Lower lobe of right lung (tissue), 2 donors: ENCODE data around the gene CYTH4. TPM values are rescaled to one million over a fixed set of nuclear protein-coding genes. Genes with fewer than 3 reads are reported as not detected.

Experiments used
- ATAC-seq, 2 donors: fragments of 200-7000 bp; cut with Tn5 transposase; one replicate each; pipeline ENCODE4 v1.9.1; 2020 to 2022; ENCODE audit warnings: mild to moderate bottlenecking in 2 of 2, moderate library complexity in 2 of 2
- DNase-seq: peaks from one replicate; pipeline ENCODE4 v3.0.0-alpha.2; 2020
- H3K27ac ChIP-seq: fragments of 200-600 bp; one replicate; pipeline ENCODE4 v1.8.0; 2022
- H3K27me3 ChIP-seq: fragments of 200-600 bp; one replicate; pipeline ENCODE4 v1.8.0; 2022; ENCODE audit warnings: low read depth
- H3K36me3 ChIP-seq: fragments of 200-600 bp; one replicate; pipeline ENCODE4 v1.8.0; 2022; ENCODE audit warnings: mild to moderate bottlenecking
- H3K4me1 ChIP-seq: fragments of 200-600 bp; one replicate; pipeline ENCODE4 v1.8.0; 2022
- H3K4me3 ChIP-seq: fragments of 200-600 bp; one replicate; pipeline ENCODE4 v1.8.0; 2022; ENCODE audit warnings: mild to moderate bottlenecking
- H3K9me3 ChIP-seq: fragments of 200-600 bp; one replicate; pipeline ENCODE4 v1.8.0; 2022
- CTCF ChIP-seq: fragments of 200-600 bp; IDR thresholded peaks from one replicate; pipeline ENCODE4 v1.8.0; 2022; ENCODE audit warnings: antibody characterized with exemption, mild to moderate bottlenecking
- intact Hi-C: fragments of 100-400 bp; cut with DNase I; formaldehyde crosslinking; loops from one replicate; pipeline ENCODE4 v1.11.0; 2022
- total RNA-seq: library from RNA; stranded (reverse); fragmentation: NEBNext Ultra II Directional; extraction: Animal tissue kit (Norgen Biotek cat#: 25700); gene quantifications from one replicate; pipeline ENCODE4 v1.2.1, GENCODE V29; 2021
- donor health status: DM: no; HTN: yes; CAD: no; lungs with severe emphysema.

CYTH4 gene
- total RNA-seq, 1 donor from 2014 or later: 45.4 TPM

- TF ChIP-seq CTCF: no peak
- Histone ChIP-seq H3K27me3 (no peaks in the 10 kb centered on the region), H3K4me3 (no peak overlapping the region), H3K9me3 (no peaks in the 10 kb centered on the region), H3K36me3 (peaks cover 25% of the 10 kb centered on the region), H3K27ac (peak overlapping the region; percentile 38), H3K4me1 (peaks cover 57% of the 10 kb centered on the region)
- DNase-seq: no peak
- ATAC-seq: peak; percentile 25 to 49
- intact Hi-C loops: no loop called here
These were observed 18.3 kb downstream of the CYTH4 start for GRCh38 chr22:37300551-37301017.

- DNase-seq (no peak), ATAC-seq (no peak)
- H3K9me3 ChIP-seq: no peaks in the 10 kb centered on the region
- peaks cover 21% of the 10 kb centered on the region for H3K36me3 ChIP-seq
- TF ChIP-seq CTCF: no peak
- H3K27me3 ChIP-seq: no peaks in the 10 kb centered on the region
- no peak overlapping the region for H3K4me3 ChIP-seq
- peaks cover 64% of the 10 kb centered on the region for H3K4me1 ChIP-seq
- intact Hi-C loops: no loop called here
- H3K27ac ChIP-seq: peak overlapping the region; percentile 38
These were observed 19.0 kb downstream of the CYTH4 start for GRCh38 chr22:37301144-37301830.

GRCh38 chr22:37302674-37303555 is 20.6 kb downstream of the CYTH4 start:
- H3K27ac ChIP-seq: no peak overlapping the region
- DNase-seq: no peak
- H3K4me1 ChIP-seq: peaks cover 73% of the 10 kb centered on the region
- H3K27me3 ChIP-seq: no peaks in the 10 kb centered on the region
- H3K4me3 ChIP-seq: no peak overlapping the region
- TF ChIP-seq CTCF: no peak
- peaks cover 6% of the 10 kb centered on the region for H3K36me3 ChIP-seq
- no peaks in the 10 kb centered on the region for H3K9me3 ChIP-seq
- ATAC-seq: no peak
- intact Hi-C loops: no loop called here

- TF ChIP-seq CTCF: no peak
- Histone ChIP-seq H3K27ac (no peak overlapping the region), H3K36me3 (peaks cover 6% of the 10 kb centered on the region), H3K9me3 (no peaks in the 10 kb centered on the region), H3K4me3 (no peak overlapping the region), H3K27me3 (no peaks in the 10 kb centered on the region), H3K4me1 (peaks cover 75% of the 10 kb centered on the region)
- DNase-seq: peak; percentile 66
- intact Hi-C loops: no loop called here
- peak; percentile 48 to 58 for ATAC-seq
These were observed 21.5 kb downstream of the CYTH4 start for GRCh38 chr22:37303821-37304274.

- ATAC-seq: no peak
- peaks cover 6% of the 10 kb centered on the region for H3K36me3 ChIP-seq
- H3K4me3 ChIP-seq: no peak overlapping the region
- no peak for TF ChIP-seq CTCF
- peak overlapping the region; percentile 84 for H3K27ac ChIP-seq
- H3K27me3 ChIP-seq: no peaks in the 10 kb centered on the region
- H3K9me3 ChIP-seq: no peaks in the 10 kb centered on the region
- intact Hi-C loops: no loop called here
- peaks cover 82% of the 10 kb centered on the region for H3K4me1 ChIP-seq
- DNase-seq: no peak
These were observed 22.5 kb downstream of the CYTH4 start for GRCh38 chr22:37304595-37305343.
